ENCODE data around the gene SERPINB5. TPM values are rescaled to one million over a fixed set of nuclear protein-coding genes. Genes with fewer than 3 reads are reported as not detected.
A peak's percentile ranks its signal among the peaks of the same experiment; 100 is the strongest.

Gene SERPINB5
- polyA plus RNA-seq (ENCODE audit: low read depth in 6 of 6): not detected

GRCh38 chr18:63476668-63477067 is at the start of gene SERPINB5:
TSS of gene SERPINB5 (plus strand) at chr18:63476958. CDS start at chr18:63484429, 7,471 bp downstream.
- no peak for ATAC-seq (ENCODE audit: low read depth in 2 of 2)
- Mint-ChIP-seq H3K9me3 (peaks cover 0 to 4% (median 0%) of the 10 kb centered on the region in 7 donors), H3K4me3 (no peak within 1 kb of the TSS), H3K4me1 (no peaks in the 10 kb centered on the region), H3K36me3 (no peaks in the 10 kb centered on the region), H3K27ac (no peak within 1 kb of the TSS), H3K27me3 (peaks cover 18 to 22% (median 21%) of the 10 kb centered on the region in 3 donors)
- DNase-seq: no peak

- DNase-seq (no peak), ATAC-seq (ENCODE audit: low read depth in 2 of 2) (no peak)
- peaks cover 20 to 36% (median 27%) of the 10 kb centered on the region in 3 donors for H3K27me3 Mint-ChIP-seq
- peaks cover 9 to 10% (median 9%) of the 10 kb centered on the region in 3 donors for H3K4me1 Mint-ChIP-seq
- no peak overlapping the region for H3K27ac Mint-ChIP-seq
- H3K4me3 Mint-ChIP-seq: no peak overlapping the region
- peaks cover 0 to under 1% of the 10 kb centered on the region in 2 donors for H3K36me3 Mint-ChIP-seq
- no peaks in the 10 kb centered on the region for H3K9me3 Mint-ChIP-seq
These were observed 49.2 kb upstream of the SERPINB5 start for GRCh38 chr18:63427558-63427957.

- Mint-ChIP-seq H3K9me3 (no peaks in the 10 kb centered on the region), H3K4me1 (no peaks in the 10 kb centered on the region), H3K27me3 (peaks cover 20 to 36% (median 33%) of the 10 kb centered on the region in 3 donors), H3K36me3 (no peaks in the 10 kb centered on the region), H3K4me3 (no peak overlapping the region), H3K27ac (peak overlapping the region in 1 of 6 donors; percentile 42)
- DNase-seq (no peak), ATAC-seq (ENCODE audit: low read depth in 2 of 2) (no peak)
These were observed 46.2 kb upstream of the SERPINB5 start for GRCh38 chr18:63430526-63430925.

GRCh38 chr18:63431180-63431579 is 45.6 kb upstream of the SERPINB5 start:
- Mint-ChIP-seq H3K27ac (no peak overlapping the region), H3K4me1 (no peaks in the 10 kb centered on the region), H3K9me3 (no peaks in the 10 kb centered on the region), H3K4me3 (no peak overlapping the region), H3K36me3 (no peaks in the 10 kb centered on the region), H3K27me3 (peaks cover 17 to 33% (median 31%) of the 10 kb centered on the region in 3 donors)
- DNase-seq: no peak
- ATAC-seq (ENCODE audit: low read depth in 2 of 2): no peak

GRCh38 chr18:63433334-63433866 is 43.4 kb upstream of the SERPINB5 start:
- H3K4me1 Mint-ChIP-seq: no peaks in the 10 kb centered on the region
- peaks cover 21 to 27% (median 23%) of the 10 kb centered on the region in 3 donors for H3K27me3 Mint-ChIP-seq
- no peak overlapping the region for H3K4me3 Mint-ChIP-seq
- peaks cover 0 to 1% (median 0%) of the 10 kb centered on the region in 7 donors for H3K9me3 Mint-ChIP-seq
- no peaks in the 10 kb centered on the region for H3K36me3 Mint-ChIP-seq
- ATAC-seq (ENCODE audit: low read depth in 2 of 2) (no peak), DNase-seq (no peak)
- H3K27ac Mint-ChIP-seq: no peak overlapping the region

- DNase-seq (no peak), ATAC-seq (ENCODE audit: low read depth in 2 of 2) (no peak)
- Mint-ChIP-seq H3K9me3 (peaks cover 0 to 1% (median 0%) of the 10 kb centered on the region in 7 donors), H3K4me1 (peaks cover 0 to 4% (median 4%) of the 10 kb centered on the region in 3 donors), H3K27me3 (peaks cover 7 to 13% (median 8%) of the 10 kb centered on the region in 3 donors), H3K4me3 (no peak overlapping the region), H3K36me3 (no peaks in the 10 kb centered on the region), H3K27ac (no peak overlapping the region)
These were observed 38.6 kb upstream of the SERPINB5 start for GRCh38 chr18:63438181-63438580.

GRCh38 chr18:63439334-63439733 is 37.4 kb upstream of the SERPINB5 start:
- Mint-ChIP-seq H3K4me3 (no peak overlapping the region), H3K36me3 (no peaks in the 10 kb centered on the region), H3K4me1 (peaks cover 8 to 13% (median 8%) of the 10 kb centered on the region in 3 donors), H3K9me3 (peaks cover 0 to 1% (median 0%) of the 10 kb centered on the region in 7 donors), H3K27me3 (peaks cover 7 to 13% (median 8%) of the 10 kb centered on the region in 3 donors), H3K27ac (no peak overlapping the region)
- DNase-seq: peak; percentile 51
- ATAC-seq (ENCODE audit: low read depth in 2 of 2): peak; percentile 32 to 64

- Mint-ChIP-seq H3K4me3 (no peak overlapping the region), H3K27me3 (peaks cover 7 to 13% (median 8%) of the 10 kb centered on the region in 3 donors)
These were observed 36.5 kb upstream of the SERPINB5 start for GRCh38 chr18:63440219-63440618.

GRCh38 chr18:63440881-63441280 is 35.9 kb upstream of the SERPINB5 start:
- peak overlapping the region in 1 of 6 donors; percentile 27 for H3K27ac Mint-ChIP-seq
- H3K27me3 Mint-ChIP-seq: peaks cover 7 to 10% (median 8%) of the 10 kb centered on the region in 3 donors
- H3K4me3 Mint-ChIP-seq: no peak overlapping the region
- H3K36me3 Mint-ChIP-seq: no peaks in the 10 kb centered on the region
- H3K9me3 Mint-ChIP-seq: peaks cover 0 to 1% (median 0%) of the 10 kb centered on the region in 7 donors
- H3K4me1 Mint-ChIP-seq: peaks cover 17 to 23% (median 18%) of the 10 kb centered on the region in 3 donors
- DNase-seq (no peak), ATAC-seq (ENCODE audit: low read depth in 2 of 2) (no peak)

More at GRCh38 chr18:63440219-63440618, 36.5 kb upstream of the SERPINB5 start:
- DNase-seq (no peak), ATAC-seq (ENCODE audit: low read depth in 2 of 2) (no peak)
- Mint-ChIP-seq H3K36me3 (no peaks in the 10 kb centered on the region), H3K4me1 (peaks cover 15 to 21% (median 17%) of the 10 kb centered on the region in 3 donors), H3K9me3 (peaks cover 0 to 1% (median 0%) of the 10 kb centered on the region in 7 donors), H3K27ac (peak overlapping the region in 1 of 6 donors; percentile 78)

- DNase-seq (no peak), ATAC-seq (ENCODE audit: low read depth in 2 of 2) (no peak)
- Mint-ChIP-seq H3K27me3 (peaks cover 0 to 5% (median 0%) of the 10 kb centered on the region in 3 donors), H3K27ac (peak overlapping the region in 3 of 6 donors; percentile 35 to 41 (median 37)), H3K36me3 (no peaks in the 10 kb centered on the region), H3K4me3 (peak overlapping the region in 3 of 8 donors; percentile 21 to 56 (median 55)), H3K4me1 (peaks cover 17 to 23% (median 18%) of the 10 kb centered on the region in 3 donors), H3K9me3 (peaks cover 0 to 2% (median 0%) of the 10 kb centered on the region in 7 donors)
These were observed 32.9 kb upstream of the SERPINB5 start for GRCh38 chr18:63443829-63444228.

GRCh38 chr18:63444580-63444979 is 32.2 kb upstream of the SERPINB5 start:
- H3K9me3 Mint-ChIP-seq: peaks cover 0 to 2% (median 0%) of the 10 kb centered on the region in 7 donors
- peak; percentile 93 to 94 for ATAC-seq (ENCODE audit: low read depth in 2 of 2)
- peaks cover 14 to 19% (median 18%) of the 10 kb centered on the region in 3 donors for H3K4me1 Mint-ChIP-seq
- peak overlapping the region in 4 of 8 donors; percentile 11 to 38 (median 15) for H3K4me3 Mint-ChIP-seq
- peak overlapping the region; percentile 26 to 88 (median 70) for H3K27ac Mint-ChIP-seq
- DNase-seq: peak; percentile 58
- no peaks in the 10 kb centered on the region for H3K36me3 Mint-ChIP-seq
- H3K27me3 Mint-ChIP-seq: no peaks in the 10 kb centered on the region

GRCh38 chr18:63445037-63445436 is 31.7 kb upstream of the SERPINB5 start:
- no peak for DNase-seq
- peak; percentile 28 to 45 for ATAC-seq (ENCODE audit: low read depth in 2 of 2)
- H3K36me3 Mint-ChIP-seq: no peaks in the 10 kb centered on the region
- peaks cover 0 to 2% (median 0%) of the 10 kb centered on the region in 7 donors for H3K9me3 Mint-ChIP-seq
- H3K27me3 Mint-ChIP-seq: no peaks in the 10 kb centered on the region
- peak overlapping the region in 5 of 6 donors; percentile 65 to 88 (median 72) for H3K27ac Mint-ChIP-seq
- H3K4me1 Mint-ChIP-seq: peaks cover 14 to 19% (median 18%) of the 10 kb centered on the region in 3 donors
- H3K4me3 Mint-ChIP-seq: peak overlapping the region in 1 of 8 donors; percentile 38

- Mint-ChIP-seq H3K36me3 (no peaks in the 10 kb centered on the region), H3K27ac (no peak overlapping the region), H3K9me3 (peaks cover 0 to 2% (median 0%) of the 10 kb centered on the region in 7 donors), H3K4me3 (no peak overlapping the region), H3K4me1 (peaks cover 14 to 19% (median 18%) of the 10 kb centered on the region in 3 donors), H3K27me3 (no peaks in the 10 kb centered on the region)
- ATAC-seq (ENCODE audit: low read depth in 2 of 2) (no peak), DNase-seq (no peak)
These were observed 30.5 kb upstream of the SERPINB5 start for GRCh38 chr18:63446266-63446665.

- peaks cover 14 to 19% (median 18%) of the 10 kb centered on the region in 3 donors for H3K4me1 Mint-ChIP-seq
- H3K9me3 Mint-ChIP-seq: peaks cover 0 to 2% (median 0%) of the 10 kb centered on the region in 7 donors
- H3K4me3 Mint-ChIP-seq: peak overlapping the region in 1 of 8 donors; percentile 12
- no peak for DNase-seq
- H3K27ac Mint-ChIP-seq: no peak overlapping the region
- no peaks in the 10 kb centered on the region for H3K27me3 Mint-ChIP-seq
- no peaks in the 10 kb centered on the region for H3K36me3 Mint-ChIP-seq
- no peak for ATAC-seq (ENCODE audit: low read depth in 2 of 2)
These were observed 29.7 kb upstream of the SERPINB5 start for GRCh38 chr18:63447066-63447465.

Measured in naive B cell (primary cell).